ENCODE measurements around the gene TNFRSF19. TPM values are rescaled to one million over a fixed set of nuclear protein-coding genes. Genes with fewer than 3 reads are reported as not detected.

The TNFRSF19 gene
- total and polyA plus RNA-seq, 12 donors = 17.8 to 49.6 (median 30.6) TPM

- ATAC-seq (no peak), DNase-seq (no peak)
- Histone ChIP-seq H3K4me3 (no peak overlapping the region), H3K9me3 (no peaks in the 10 kb centered on the region), H3K27me3 (peaks cover 0 to 30% (median 0%) of the 10 kb centered on the region in 7 donors), H3K36me3 (no peaks in the 10 kb centered on the region), H3K27ac (peak overlapping the region in 2 of 10 donors; percentile 38 to 52), H3K4me1 (peaks cover 0 to 46% (median 14%) of the 10 kb centered on the region in 9 donors)
- intact Hi-C loops (cut with DNase I) = loop anchor here in 8 of 10 donors (5.0 to 10.0 kb wide), 8 partner anchors 103 to 302 kb away; no protein-coding TSS in a partner anchor
- 92 to 100% methylated on average over 1 of the region's 1 CpG for whole genome bisulfite sequencing, 2 donors
- no peak for TF ChIP-seq CTCF (IDR thresholded peaks at IDR 0.05)
Observed at GRCh38 chr13:23575632-23576031, 5.4 kb downstream of the TNFRSF19 start.

GRCh38 chr13:23578411-23579071 lies 8.3 kb downstream of the TNFRSF19 start:
- H3K4me3 ChIP-seq = peak overlapping the region; percentile 54 to 98 (median 87)
- intact Hi-C loops (cut with DNase I) = loop anchor here in 8 of 10 donors (2.0 to 10.0 kb wide), 9 partner anchors 106 to 299 kb away; no protein-coding TSS in a partner anchor
- H3K36me3 ChIP-seq = no peaks in the 10 kb centered on the region
- DNase-seq (peak; percentile 77 to 83), ATAC-seq (peak; percentile 73 to 91 (median 85))
- peak overlapping the region; percentile 72 to 97 (median 90) for H3K27ac ChIP-seq
- 5% methylated on average over 37 to 42 of the region's 42 CpGs for WGBS, 2 donors
- H3K4me1 ChIP-seq = peaks cover 0 to 60% (median 15%) of the 10 kb centered on the region in 9 donors
- peak; percentile 36 to 88 (median 70) for TF ChIP-seq CTCF (IDR thresholded peaks at IDR 0.05)
- peaks cover 0 to 24% (median 0%) of the 10 kb centered on the region in 7 donors for H3K27me3 ChIP-seq
- no peaks in the 10 kb centered on the region for H3K9me3 ChIP-seq

GRCh38 chr13:23579072-23579895 lies 9.1 kb downstream of the TNFRSF19 start:
- no peaks in the 10 kb centered on the region for H3K9me3 ChIP-seq
- no peak for TF ChIP-seq CTCF (IDR thresholded peaks at IDR 0.05)
- H3K27ac ChIP-seq = peak overlapping the region; percentile 72 to 97 (median 90)
- H3K4me3 ChIP-seq = peak overlapping the region; percentile 54 to 98 (median 87)
- intact Hi-C loops (cut with DNase I) = loop anchor here in 8 of 10 donors (2.0 to 10.0 kb wide), 9 partner anchors 107 to 298 kb away; no protein-coding TSS in a partner anchor
- peaks cover 0 to 24% (median 0%) of the 10 kb centered on the region in 7 donors for H3K27me3 ChIP-seq
- peaks cover 0 to 65% (median 15%) of the 10 kb centered on the region in 9 donors for H3K4me1 ChIP-seq
- 0 to 1% methylated on average over 72 to 82 of the region's 82 CpGs for WGBS, 2 donors
- DNase-seq = peak; percentile 93 to 95
- ATAC-seq = peak; percentile 98 to 99 (median 99)
- H3K36me3 ChIP-seq = no peaks in the 10 kb centered on the region
